HepG2 (cell line): ENCODE data around the gene ZIK1. TPM values are rescaled to one million over a fixed set of nuclear protein-coding genes. Genes with fewer than 3 reads are reported as not detected.
A peak's percentile ranks its signal among the peaks of the same experiment; 100 is the strongest.

Experiments used
- ATAC-seq: fragments of 200-7000 bp; cut with Tn5 transposase; 3 replicates; pipeline ENCODE4 v1.9.1; 2020; ENCODE audit warnings: mild to moderate bottlenecking, moderate library complexity
- BruUV-seq: library from RNA; stranded (reverse); fragments of 400-500 nt; replicated peaks from 2 replicates; lab custom pipeline; 2021; lab: Mats Ljungman, UMichigan
- CTCF ChIA-PET: fragments of 300-600 bp; formaldehyde crosslinking; extraction: SDS; loops from one replicate; lab custom pipeline; 2021; ENCODE audit warnings: low total read pairs, inconsistent platforms, low intra/inter-chr PET ratio; lab: Yijun Ruan, JAX
- POLR2A ChIA-PET: fragments of 350-600 bp; sonication (Branson Sonifier 250); formaldehyde crosslinking; loops from one replicate; lab custom pipeline; 2020; ENCODE audit warnings: antibody characterized with exemption, inconsistent platforms; lab: Yijun Ruan, JAX
- DNase-seq: peaks from one replicate; pipeline ENCODE4 v3.0.0-alpha.2; 2015; ENCODE audit warnings: low spot score
- FAIRE-seq: peaks from 3 replicates; lab custom pipeline; 2011; peaks lifted over from hg19 to GRCh38; lab: Jason Lieb, UNC
- H2AFZ ChIP-seq: one replicate; pipeline ENCODE4 v1.6.1; 2011; ENCODE audit warnings: low read length, inconsistent platforms
- H3K27ac ChIP-seq: fragments of 300-600 bp; 3 replicates; pipeline ENCODE4 v1.8.0; 2011; ENCODE audit warnings: mixed run types, mild to moderate bottlenecking, mixed read lengths, low read length, inconsistent platforms; ENCODE audit not compliant: insufficient read depth; ENCODE audit errors: extremely low read length
- H3K27me3 ChIP-seq, 2 experiments: fragments of 200-600 bp in 1 of 2; 2 replicates in 1 of 2; 3 replicates in 1 of 2; pipeline versions ENCODE4 v1.6.0 to v1.8.0; 2011; ENCODE audit warnings: low read length in 2 of 2, mild to moderate bottlenecking in 2 of 2, moderate library complexity in 2 of 2, inconsistent platforms in 1 of 2; ENCODE audit not compliant: insufficient read depth in 2 of 2, control insufficient read depth in 1 of 2
- H3K36me3 ChIP-seq, 2 experiments: fragments of 200-600 bp in 1 of 2; replicated peaks in 1 of 2; 2 replicates in 1 of 2; 3 replicates in 1 of 2; pipeline versions ENCODE4 v1.5.1 to v1.8.0; 2011; ENCODE audit warnings: low read length in 2 of 2, inconsistent platforms in 1 of 2; ENCODE audit not compliant: insufficient read depth in 2 of 2, control insufficient read depth in 1 of 2
- H3K4me1 ChIP-seq: 2 replicates; pipeline ENCODE4 v1.5.1; 2012; ENCODE audit warnings: low read length, inconsistent platforms; ENCODE audit not compliant: insufficient read depth
- H3K4me2 ChIP-seq: 2 replicates; pipeline ENCODE4 v1.6.0; 2011; ENCODE audit warnings: low read depth, low read length, inconsistent platforms
- H3K4me3 ChIP-seq, 3 experiments: fragments of 200-600 bp in 1 of 3; sonication (generic), shearing (Covaris generic) in 1 of 3; replicated peaks in 1 of 3; 2 replicates each; pipeline ENCODE4 v1.5.1; 2011 to 2016; ENCODE audit warnings: low read length in 3 of 3, inconsistent platforms in 2 of 3, low read depth in 2 of 3, mild to moderate bottlenecking in 2 of 3, control low read depth in 1 of 3, mixed read lengths in 1 of 3; ENCODE audit not compliant: insufficient read depth in 1 of 3
- H3K79me2 ChIP-seq: one replicate; pipeline ENCODE4 v1.6.1; 2011; ENCODE audit warnings: low read length, inconsistent platforms; ENCODE audit not compliant: insufficient read depth
- H3K9ac ChIP-seq: 2 replicates; pipeline ENCODE4 v1.6.0; 2011; ENCODE audit warnings: mild to moderate bottlenecking, low read depth, low read length, inconsistent platforms; ENCODE audit not compliant: insufficient read depth
- H3K9me3 ChIP-seq: 2 replicates; pipeline ENCODE4 v1.5.1; 2012; ENCODE audit warnings: mild to moderate bottlenecking, low read length
- H4K20me1 ChIP-seq: 2 replicates; pipeline ENCODE4 v1.6.0; 2011; ENCODE audit warnings: inconsistent platforms, mild to moderate bottlenecking, low read length, moderate library complexity; ENCODE audit not compliant: insufficient read depth
- HBP1 ChIP-seq: IDR thresholded peaks from 2 replicates; pipeline ENCODE4 v1.6.1; 2016; ENCODE audit warnings: low read depth, control low read depth
- LCORL ChIP-seq, 2 experiments: fragments of 450-650 bp in 1 of 2; sonication (generic) in 1 of 2; formaldehyde crosslinking in 1 of 2; IDR thresholded peaks; 2 replicates each; pipeline versions ENCODE4 v1.5.0 to v1.6.1; 2017 to 2020; ENCODE audit warnings: antibody characterized with exemption in 1 of 2, missing genetic modification reagents in 1 of 2
- NFKBIZ ChIP-seq: IDR thresholded peaks from 2 replicates; pipeline ENCODE4 v1.6.1; 2018; ENCODE audit warnings: missing genetic modification reagents, missing compliant biosample characterization
- WGBS: methylation state at CpG from one replicate; pipeline ENCODE4 v1.1.6; 2017; ENCODE audit warnings: low lambda C conversion rate; 5-methylcytosine and 5-hydroxymethylcytosine counted together
- in situ Hi-C: cut with HindIII; loops from 2 replicates; pipeline ENCODE4 v1.10.0; 2017; ENCODE audit warnings: low pct_unique_long_range_greater_than_20kb; ENCODE audit not compliant: extremely low pct_ligation_motif_present
- intact Hi-C: fragments of 100-400 bp; cut with micrococcal nuclease; formaldehyde crosslinking; loops from one replicate; pipeline ENCODE4 v1.10.0; 2022; ENCODE audit not compliant: unreplicated experiment
- polyA plus RNA-seq, 8 experiments: library from polyadenylated mRNA; depleted of rRNA in 3 of 8; stranded (reverse) in 7 of 8; unstranded in 1 of 8; fragments of >200 nt; fragmentation: Illumina TruSeq in 4 of 8; extraction: Trizol in 4 of 8; gene quantifications; 2 replicates each; pipeline versions ENCODE4 v1.2.1 to v1.2.3, GENCODE V29; 2011 to 2016; ENCODE audit warnings: low read depth in 4 of 8, missing spikeins in 1 of 8, mixed read lengths in 1 of 8; ENCODE audit not compliant: insufficient read depth in 1 of 8
- total RNA-seq, 5 experiments: library from RNA; depleted of rRNA; stranded (reverse); fragments of >200 nt; fragmentation: Illumina TruSeq; extraction: Trizol; gene quantifications; 2 replicates each; pipeline ENCODE4 v1.2.3, GENCODE V29; 2016; ENCODE audit warnings: low read depth in 1 of 5

ZIK1 gene
- total and polyA plus RNA-seq, 2 of the 13 experiments (the other 11 are each of a cell fraction or from before 2014, with no cell fraction given), result 2.1 to 7.2 TPM

DNA sequence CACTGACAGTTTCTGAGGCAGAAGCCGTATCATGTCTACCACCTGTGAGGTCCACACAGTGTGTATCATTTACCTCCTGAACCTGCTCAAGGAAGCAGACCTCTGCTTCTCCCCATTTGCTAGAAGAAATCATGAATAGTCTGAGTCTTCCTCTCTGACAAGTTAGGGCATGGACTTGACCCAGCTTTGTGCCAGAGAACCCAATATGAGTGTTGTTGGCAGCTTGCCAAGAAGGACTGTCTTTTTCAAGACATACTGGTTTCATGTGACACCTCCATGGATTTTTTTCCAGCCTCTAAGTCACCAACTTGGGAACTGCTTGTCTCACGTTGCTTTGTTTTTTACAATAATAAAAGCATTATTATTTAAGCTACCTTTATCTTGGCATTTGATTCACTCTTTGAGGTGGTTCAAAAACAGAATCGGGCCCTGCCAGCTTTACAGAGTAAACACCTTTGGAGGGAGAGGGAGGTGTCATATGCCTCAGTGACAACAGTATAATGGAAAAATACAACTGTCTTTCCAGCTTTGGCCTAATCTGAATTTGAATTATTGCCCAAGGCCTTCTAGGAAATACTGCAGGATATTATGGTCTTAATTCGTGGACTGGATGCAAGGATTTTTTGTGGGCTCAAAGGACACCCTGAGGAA is 58.6 kb downstream of the ZIK1 start:
- H3K9ac ChIP-seq, result no peak overlapping the region
- intact Hi-C loops (no loop called here), in situ Hi-C loops (no loop called here)
- H3K9me3 ChIP-seq, result peaks cover 3% of the 10 kb centered on the region
- POLR2A ChIA-PET, result interaction anchor here (1.0 kb wide), 1 partner anchor 8 kb away, joined by 3 read pairs; no protein-coding TSS in a partner anchor
- no peaks in the 10 kb centered on the region for H3K79me2 ChIP-seq
- peaks cover 10 to 37% of the 10 kb centered on the region in 2 experiments for H3K36me3 ChIP-seq
- H3K4me2 ChIP-seq, result no peak overlapping the region
- H2AFZ ChIP-seq, result no peak overlapping the region
- 94% methylated on average over 4 of the region's 4 CpGs for WGBS
- BruUV-seq, result no TSS peak
- H3K4me3 ChIP-seq, result no peak overlapping the region
- no peaks in the 10 kb centered on the region for H3K4me1 ChIP-seq
- H3K27me3 ChIP-seq, result no peaks in the 10 kb centered on the region
- TF ChIP-seq HBP1 (CRISPR knock-in tag) (no peak), NFKBIZ (CRISPR knock-in tag) (no peak), LCORL (IDR thresholded peaks at IDR 0.05) (peak; percentile 93), LCORL (CRISPR knock-in tag; IDR thresholded peaks at IDR 0.05) (no peak)
- no peak for DNase-seq
- FAIRE-seq, result no peak
- ATAC-seq, result no peak
- H4K20me1 ChIP-seq, result no peaks in the 10 kb centered on the region
- CTCF ChIA-PET, result no interaction called here
- H3K27ac ChIP-seq, result no peak overlapping the region

Other genes with a start within 250 kb of the ZIK1 start
- 8.0 and 9.5 TPM in 2 replicates for gene ZNF304, start 232.9 kb upstream of the ZIK1 start, total RNA-seq (2016; rRNA removed; fragmentation: Illumina TruSeq; extraction: Trizol)
- gene ZNF304, start 232.9 kb upstream of the ZIK1 start, polyA plus RNA-seq (2011; rRNA removed), result 3.4 and 3.6 TPM in 2 replicates
- 13.3 and 20.5 TPM in 2 replicates for gene TRAPPC2B, start 220.6 kb upstream of the ZIK1 start, total RNA-seq (2016; rRNA removed; fragmentation: Illumina TruSeq; extraction: Trizol)
- 16.8 and 17.7 TPM in 2 replicates for gene TRAPPC2B, start 220.6 kb upstream of the ZIK1 start, polyA plus RNA-seq (2011; rRNA removed)
- gene ZNF547, start 220.6 kb upstream of the ZIK1 start, total RNA-seq (2016; rRNA removed; fragmentation: Illumina TruSeq; extraction: Trizol), result 2.1 and 2.6 TPM in 2 replicates
- gene ZNF547, start 220.6 kb upstream of the ZIK1 start, polyA plus RNA-seq (2011; rRNA removed), result 2.0 and 2.2 TPM in 2 replicates
- gene ZNF548, start 194.3 kb upstream of the ZIK1 start, total RNA-seq (2016; rRNA removed; fragmentation: Illumina TruSeq; extraction: Trizol), result 24.9 and 29.4 TPM in 2 replicates
- gene ZNF548, start 194.3 kb upstream of the ZIK1 start, polyA plus RNA-seq (2011; rRNA removed), result 19.5 and 19.6 TPM in 2 replicates
- gene ZNF17, start 173.0 kb upstream of the ZIK1 start, total RNA-seq (2016; rRNA removed; fragmentation: Illumina TruSeq; extraction: Trizol), result 10.1 and 14.0 TPM in 2 replicates
- gene ZNF17, start 173.0 kb upstream of the ZIK1 start, polyA plus RNA-seq (2011; rRNA removed), result 3.0 and 3.7 TPM in 2 replicates
- 19.1 and 21.0 TPM in 2 replicates for gene ZNF749, start 148.8 kb upstream of the ZIK1 start, total RNA-seq (2016; rRNA removed; fragmentation: Illumina TruSeq; extraction: Trizol)
- gene ZNF749, start 148.8 kb upstream of the ZIK1 start, polyA plus RNA-seq (2011; rRNA removed), result 18.9 and 22.7 TPM in 2 replicates
- gene VN1R1, start 127.0 kb upstream of the ZIK1 start, total RNA-seq (2016; rRNA removed; fragmentation: Illumina TruSeq; extraction: Trizol), result 0.62 and 0.80 TPM in 2 replicates
- gene VN1R1, start 127.0 kb upstream of the ZIK1 start, polyA plus RNA-seq (2011; rRNA removed), result 0.87 and 1.0 TPM in 2 replicates
- 17.2 and 23.6 TPM in 2 replicates for gene ZNF772, start 106.6 kb upstream of the ZIK1 start, total RNA-seq (2016; rRNA removed; fragmentation: Illumina TruSeq; extraction: Trizol)
- 3.1 and 4.0 TPM in 2 replicates for gene ZNF772, start 106.6 kb upstream of the ZIK1 start, polyA plus RNA-seq (2011; rRNA removed)
- gene ZNF419, start 96.4 kb upstream of the ZIK1 start, total RNA-seq (2016; rRNA removed; fragmentation: Illumina TruSeq; extraction: Trizol), result 8.8 and 9.0 TPM in 2 replicates
- gene ZNF419, start 96.4 kb upstream of the ZIK1 start, polyA plus RNA-seq (2011; rRNA removed), result 8.5 and 11.1 TPM in 2 replicates
- 6.7 and 6.9 TPM in 2 replicates for gene ZNF773, start 84.2 kb upstream of the ZIK1 start, total RNA-seq (2016; rRNA removed; fragmentation: Illumina TruSeq; extraction: Trizol)
- gene ZNF773, start 84.2 kb upstream of the ZIK1 start, polyA plus RNA-seq (2011; rRNA removed), result 5.7 and 7.3 TPM in 2 replicates
- gene ZNF549, start 56.8 kb upstream of the ZIK1 start, total RNA-seq (2016; rRNA removed; fragmentation: Illumina TruSeq; extraction: Trizol), result 6.4 and 8.8 TPM in 2 replicates
- 2.8 and 2.9 TPM in 2 replicates for gene ZNF549, start 56.8 kb upstream of the ZIK1 start, polyA plus RNA-seq (2011; rRNA removed)
- 8.0 and 8.6 TPM in 2 replicates for gene ZNF550, start 24.3 kb upstream of the ZIK1 start, total RNA-seq (2016; rRNA removed; fragmentation: Illumina TruSeq; extraction: Trizol)
- 9.1 and 12.1 TPM in 2 replicates for gene ZNF550, start 24.3 kb upstream of the ZIK1 start, polyA plus RNA-seq (2011; rRNA removed)
- 5.3 and 6.6 TPM in 2 replicates for gene ZNF416, start 5.2 kb upstream of the ZIK1 start, total RNA-seq (2016; rRNA removed; fragmentation: Illumina TruSeq; extraction: Trizol)
- 1.5 and 2.1 TPM in 2 replicates for gene ZNF416, start 5.2 kb upstream of the ZIK1 start, polyA plus RNA-seq (2011; rRNA removed)
- gene ZNF530, start 15.7 kb downstream of the ZIK1 start, total RNA-seq (2016; rRNA removed; fragmentation: Illumina TruSeq; extraction: Trizol), result 7.5 and 7.8 TPM in 2 replicates
- gene ZNF530, start 15.7 kb downstream of the ZIK1 start, polyA plus RNA-seq (2011; rRNA removed), result 1.1 and 1.6 TPM in 2 replicates
- 17.1 and 19.4 TPM in 2 replicates for gene ZNF134, start 30.1 kb downstream of the ZIK1 start, total RNA-seq (2016; rRNA removed; fragmentation: Illumina TruSeq; extraction: Trizol)
- 6.8 and 7.1 TPM in 2 replicates for gene ZNF134, start 30.1 kb downstream of the ZIK1 start, polyA plus RNA-seq (2011; rRNA removed)
- gene ZNF211, start 49.0 kb downstream of the ZIK1 start, total RNA-seq (2016; rRNA removed; fragmentation: Illumina TruSeq; extraction: Trizol), result 11.2 and 12.2 TPM in 2 replicates
- 9.9 and 12.7 TPM in 2 replicates for gene ZNF211, start 49.0 kb downstream of the ZIK1 start, polyA plus RNA-seq (2011; rRNA removed)
- 0.56 and 0.60 TPM in 2 replicates for gene ZSCAN4, start 84.8 kb downstream of the ZIK1 start, total RNA-seq (2016; rRNA removed; fragmentation: Illumina TruSeq; extraction: Trizol)
- 0.68 and 0.73 TPM in 2 replicates for gene ZSCAN4, start 84.8 kb downstream of the ZIK1 start, polyA plus RNA-seq (2011; rRNA removed)
- gene ZNF551, start 97.8 kb downstream of the ZIK1 start, total RNA-seq (2016; rRNA removed; fragmentation: Illumina TruSeq; extraction: Trizol), result 14.2 and 23.1 TPM in 2 replicates
- gene ZNF551, start 97.8 kb downstream of the ZIK1 start, polyA plus RNA-seq (2011; rRNA removed), result 3.3 and 4.8 TPM in 2 replicates
- gene ZNF154, start 125.1 kb downstream of the ZIK1 start, total RNA-seq (2016; rRNA removed; fragmentation: Illumina TruSeq; extraction: Trizol), result not detected in 2 replicates
- gene ZNF154, start 125.1 kb downstream of the ZIK1 start, polyA plus RNA-seq (2011; rRNA removed), result not detected in 2 replicates
- not detected in 2 replicates for gene ZNF671, start 143.5 kb downstream of the ZIK1 start, total RNA-seq (2016; rRNA removed; fragmentation: Illumina TruSeq; extraction: Trizol)
- not detected in 2 replicates for gene ZNF671, start 143.5 kb downstream of the ZIK1 start, polyA plus RNA-seq (2011; rRNA removed)
- gene ZNF776, start 162.7 kb downstream of the ZIK1 start, total RNA-seq (2016; rRNA removed; fragmentation: Illumina TruSeq; extraction: Trizol), result 15.6 and 16.9 TPM in 2 replicates
- 7.6 and 8.2 TPM in 2 replicates for gene ZNF776, start 162.7 kb downstream of the ZIK1 start, polyA plus RNA-seq (2011; rRNA removed)
- 2.1 and 3.4 TPM in 2 replicates for gene ZNF586, start 185.5 kb downstream of the ZIK1 start, total RNA-seq (2016; rRNA removed; fragmentation: Illumina TruSeq; extraction: Trizol)
- 0.50 and 0.89 TPM in 2 replicates for gene ZNF586, start 185.5 kb downstream of the ZIK1 start, polyA plus RNA-seq (2011; rRNA removed)
- gene ZNF552, start 230.8 kb downstream of the ZIK1 start, total RNA-seq (2016; rRNA removed; fragmentation: Illumina TruSeq; extraction: Trizol), result 16.3 and 16.6 TPM in 2 replicates
- gene ZNF552, start 230.8 kb downstream of the ZIK1 start, polyA plus RNA-seq (2011; rRNA removed), result 8.1 and 11.7 TPM in 2 replicates
- gene ZNF587B, start 246.2 kb downstream of the ZIK1 start, total RNA-seq (2016; rRNA removed; fragmentation: Illumina TruSeq; extraction: Trizol), result 29.9 and 33.6 TPM in 2 replicates
- 4.3 and 5.2 TPM in 2 replicates for gene ZNF587B, start 246.2 kb downstream of the ZIK1 start, polyA plus RNA-seq (2011; rRNA removed)